Astrocyte (in vitro differentiated cells and primary cell): ENCODE results near the gene RAB31.

Experiments used
- CTCF ChIP-seq: IDR thresholded peaks from 2 replicates; pipeline ENCODE4 v1.5.1; 2011; ENCODE audit warnings: low read depth, mild to moderate bottlenecking, inconsistent platforms, low read length, moderate library complexity; ENCODE audit not compliant: insufficient read depth
- EZH2 ChIP-seq: IDR thresholded peaks from 2 replicates; pipeline ENCODE4 v1.6.1; 2012; ENCODE audit warnings: mild to moderate bottlenecking, low read length, inconsistent platforms; ENCODE audit not compliant: insufficient read depth

- no peak for TF ChIP-seq CTCF
- TF ChIP-seq EZH2, result no peak
Measured at GRCh38 chr18:9659499-9660375, 48.4 kb upstream of the RAB31 start.
